HFF-Myc (cell line): ENCODE results near the gene CCDC86.

Source experiments
- DNase-seq: peaks from one replicate; pipeline ENCODE4 v3.0.0-alpha.2; 2011; ENCODE audit warnings: low read depth; ENCODE audit errors: extremely low read depth
- H3K4me3 ChIP-seq: replicated peaks from 2 replicates; pipeline ENCODE4 v1.5.1; 2011; ENCODE audit warnings: low read depth, mild to moderate bottlenecking, control low read depth, low read length
- CTCF ChIP-seq: IDR thresholded peaks from 2 replicates; pipeline ENCODE4 v1.5.1; 2012; ENCODE audit warnings: mild to moderate bottlenecking, low read depth, low read length, control low read depth; ENCODE audit errors: missing control alignments

CCDC86 gene

DNA sequence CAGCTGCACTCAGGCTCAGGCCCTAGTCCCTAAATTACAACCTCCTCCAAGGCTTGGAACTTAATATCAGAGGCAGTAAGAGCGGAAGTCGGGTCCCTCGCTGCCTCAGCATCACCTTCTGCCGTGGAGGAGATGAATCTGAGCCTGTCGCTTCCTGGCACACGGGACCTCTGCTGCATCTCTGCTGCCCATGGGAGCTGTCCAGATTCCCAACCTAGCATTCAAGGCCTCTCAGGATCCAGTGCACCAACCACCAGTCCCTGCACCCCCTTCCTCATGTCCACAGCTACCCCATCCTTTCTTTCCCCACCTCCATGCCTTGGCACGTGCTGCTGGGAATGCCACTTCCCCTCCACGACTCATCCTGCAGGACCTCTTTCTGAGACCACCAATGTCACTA is 16.3 kb downstream of the CCDC86 start:
- H3K4me3 ChIP-seq = no peak overlapping the region
- no peak for DNase-seq
- TF ChIP-seq CTCF = no peak

GRCh38 chr11:60858731-60859464 is 17.0 kb downstream of the CCDC86 start:
- H3K4me3 ChIP-seq = no peak overlapping the region
- DNase-seq = no peak
- TF ChIP-seq CTCF = no peak

GRCh38 chr11:60859616-60860250 is 17.8 kb downstream of the CCDC86 start:
- H3K4me3 ChIP-seq = no peak overlapping the region
- TF ChIP-seq CTCF = no peak
- no peak for DNase-seq

DNA sequence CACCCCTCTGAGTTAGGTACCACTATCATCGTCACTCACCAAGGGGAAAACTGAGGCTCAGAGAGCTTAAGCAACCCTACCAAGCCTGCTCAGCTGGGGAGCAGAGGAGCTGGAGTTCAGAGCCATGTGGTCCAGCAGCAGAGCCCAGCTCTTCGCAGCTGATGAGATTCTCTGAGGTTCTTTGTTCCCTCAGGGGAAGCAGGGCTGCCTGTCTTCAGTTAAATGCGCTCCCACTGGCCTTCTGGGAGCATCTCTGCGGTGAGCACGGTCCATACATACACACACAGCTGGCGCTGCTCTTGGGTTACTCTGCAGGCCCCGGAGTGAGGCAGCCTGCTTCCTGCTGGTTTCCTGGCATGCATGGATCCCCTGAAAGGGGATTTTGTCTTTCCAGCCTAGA is 19.0 kb downstream of the CCDC86 start:
- H3K4me3 ChIP-seq = no peak overlapping the region
- no peak for DNase-seq
- TF ChIP-seq CTCF = no peak

DNA sequence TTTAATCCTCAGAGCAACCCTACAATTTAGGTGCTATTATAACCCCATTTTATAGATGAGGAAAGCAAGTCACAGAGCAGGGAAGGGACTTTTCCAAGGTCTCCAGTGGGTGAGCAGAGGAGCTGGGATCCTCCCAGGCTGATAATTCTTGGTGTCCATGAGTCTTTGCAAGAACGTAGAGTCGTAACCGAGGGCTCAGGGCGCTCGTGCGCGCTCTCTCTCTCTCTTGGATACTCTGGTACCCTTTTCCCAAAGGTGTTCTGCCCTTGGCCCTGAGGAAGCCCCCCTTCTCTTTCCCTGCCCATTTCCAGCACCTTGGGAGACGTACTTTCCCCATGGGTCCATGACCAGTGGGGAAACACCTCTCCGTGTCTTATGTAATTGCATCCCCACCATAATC is 20.3 kb downstream of the CCDC86 start:
- H3K4me3 ChIP-seq = no peak overlapping the region
- DNase-seq = no peak
- TF ChIP-seq CTCF = no peak

- TF ChIP-seq CTCF = no peak
- no peak for DNase-seq
- H3K4me3 ChIP-seq = no peak overlapping the region
Observed at GRCh38 chr11:60863550-60864521, 21.9 kb downstream of the CCDC86 start.
